K562 (cell line): ENCODE results near the gene ASB7. TPM values are rescaled to one million over a fixed set of nuclear protein-coding genes. Genes with fewer than 3 reads are reported as not detected.

Experiments used
- ARID4B ChIP-seq: sonication (generic); formaldehyde crosslinking; IDR thresholded peaks from 2 replicates; pipeline ENCODE4 v1.8.0; 2022; ENCODE audit warnings: mild to moderate bottlenecking, missing genetic modification reagents
- E4F1 ChIP-seq: fragments of 250-450 bp; sonication (Bioruptor Pico); IDR thresholded peaks from 2 replicates; pipeline ENCODE4 v1.5.0; 2021; ENCODE audit warnings: mild to moderate bottlenecking, borderline replicate concordance
- FOXK2 ChIP-seq, 2 experiments: fragments of 450-650 bp; IDR thresholded peaks in 1 of 2; conservative IDR thresholded peaks in 1 of 2; 2 replicates each; pipeline ENCODE4 v1.6.1; 2016; ENCODE audit warnings: low read depth in 2 of 2, mild to moderate bottlenecking in 1 of 2
- FOXM1 ChIP-seq, 2 experiments: fragments of 450-650 bp in 1 of 2; sonication (generic) in 1 of 2; formaldehyde crosslinking in 1 of 2; IDR thresholded peaks; 2 replicates each; pipeline versions ENCODE4 v1.6.1 to v1.9.0; 2017 to 2022; ENCODE audit warnings: low read depth in 2 of 2, mild to moderate bottlenecking in 2 of 2, missing genetic modification reagents in 1 of 2, moderate library complexity in 1 of 2
- MXI1 ChIP-seq: IDR thresholded peaks from 2 replicates; pipeline ENCODE4 v1.6.1; 2011; ENCODE audit warnings: low read depth, mild to moderate bottlenecking, improper control_type of control experiment, low read length
- PURB ChIP-seq: sonication (generic); formaldehyde crosslinking; IDR thresholded peaks from 2 replicates; pipeline ENCODE4 v1.9.0; 2021; ENCODE audit warnings: low read depth, mild to moderate bottlenecking, missing genetic modification reagents
- RAD51 ChIP-seq: fragments of 450-650 bp; IDR thresholded peaks from 2 replicates; pipeline ENCODE4 v1.7.1; 2016; ENCODE audit warnings: low read depth, mild to moderate bottlenecking, borderline replicate concordance
- USF1 ChIP-seq: sonication (generic); formaldehyde crosslinking; IDR thresholded peaks from 2 replicates; pipeline ENCODE4 v1.9.0; 2022; ENCODE audit warnings: mild to moderate bottlenecking, missing genetic modification reagents
- ZC3H11A ChIP-seq: IDR thresholded peaks from 2 replicates; pipeline ENCODE4 v1.6.1; 2012; ENCODE audit warnings: low read depth, low read length, improper control_type of control experiment
- ZNF224 ChIP-seq: sonication (generic); formaldehyde crosslinking; IDR thresholded peaks from 2 replicates; pipeline ENCODE4 v1.8.0; 2022; ENCODE audit warnings: mild to moderate bottlenecking, missing genetic modification reagents
- ZNF395 ChIP-seq: fragments of 200-800 bp; sonication (Bioruptor generic); IDR thresholded peaks from 2 replicates; pipeline ENCODE4 v1.6.1; 2017; ENCODE audit warnings: missing genetic modification characterization, missing compliant biosample characterization
- ZNF551 ChIP-seq: fragments of 250-450 bp; sonication (Bioruptor Pico); IDR thresholded peaks from 2 replicates; pipeline ENCODE4 v1.5.0; 2021; ENCODE audit warnings: mild to moderate bottlenecking, moderate library complexity
- polyA plus RNA-seq, 8 experiments: library from polyadenylated mRNA; depleted of rRNA in 4 of 8; stranded (reverse) in 5 of 8; unstranded in 3 of 8; fragments of >200 nt; fragmentation: Nextera tagmentation in 2 of 8; fragmentation: Illumina TruSeq in 1 of 8; extraction: Ambion mirVana in 2 of 8; extraction: Trizol in 1 of 8; gene quantifications; 2 replicates each; pipeline versions ENCODE4 v1.2.1 to v1.2.3, GENCODE V29; 2011 to 2014; ENCODE audit warnings: inconsistent platforms in 1 of 8, missing spikeins in 1 of 8
- total RNA-seq, 7 experiments: library from RNA; depleted of rRNA in 6 of 7; stranded (reverse); fragments of >200 nt in 6 of 7; fragmentation: Illumina TruSeq in 2 of 7; extraction: Trizol in 2 of 7; gene quantifications; 2 replicates each; pipeline versions ENCODE4 v1.2.1 to v1.2.3, GENCODE V29; 2011 to 2021; ENCODE audit warnings: low replicate concordance in 1 of 7
- TF ChIP-seq, protein P1 (sequence below): fragments of 250-450 bp; sonication (Bioruptor Pico); IDR thresholded peaks from 2 replicates; pipeline ENCODE4 v1.9.0; 2021; ENCODE audit warnings: mild to moderate bottlenecking, inconsistent platforms

The ASB7 gene
- total and polyA plus RNA-seq, 9 of the 15 experiments (the other 6 are each of a cell fraction or from before 2014, with no cell fraction given), result 1.8 to 10.1 (median 6.8) TPM

GRCh38 chr15:100601163-100601562 is 1.2 kb upstream of the ASB7 start (continued):
- 0 out of 2 replicates have a peak, but pooled peaks have one; percentile 2 for TF ChIP-seq ARID4B (CRISPR knock-in tag)
- no peak for TF ChIP-seq ZC3H11A
- no peak for TF ChIP-seq ZNF395 (CRISPR knock-in tag)
- TF ChIP-seq FOXK2 (conservative IDR thresholded peaks at IDR 0.05 in 1 of 2, IDR thresholded peaks at IDR 0.05 in 1 of 2; ENCODE audit: low read depth in 2 of 2), result 0 out of 4 replicates have a peak, but pooled peaks of 1 of the 2 experiments have one; percentile 4
- no peak for TF ChIP-seq PURB (CRISPR knock-in tag)
- peak; percentile 81 for TF ChIP-seq RAD51
- TF ChIP-seq USF1, result peak; percentile 86
- no peak for TF ChIP-seq ZNF224 (CRISPR knock-in tag)
- TF ChIP-seq MXI1, result peak; percentile 83
- no peak for TF ChIP-seq FOXM1 (IDR thresholded peaks at IDR 0.05; ENCODE audit: low read depth)
- no peak for TF ChIP-seq FOXM1 (CRISPR knock-in tag; IDR thresholded peaks at IDR 0.05; ENCODE audit: low read depth)
- TF ChIP-seq, protein P1, sequence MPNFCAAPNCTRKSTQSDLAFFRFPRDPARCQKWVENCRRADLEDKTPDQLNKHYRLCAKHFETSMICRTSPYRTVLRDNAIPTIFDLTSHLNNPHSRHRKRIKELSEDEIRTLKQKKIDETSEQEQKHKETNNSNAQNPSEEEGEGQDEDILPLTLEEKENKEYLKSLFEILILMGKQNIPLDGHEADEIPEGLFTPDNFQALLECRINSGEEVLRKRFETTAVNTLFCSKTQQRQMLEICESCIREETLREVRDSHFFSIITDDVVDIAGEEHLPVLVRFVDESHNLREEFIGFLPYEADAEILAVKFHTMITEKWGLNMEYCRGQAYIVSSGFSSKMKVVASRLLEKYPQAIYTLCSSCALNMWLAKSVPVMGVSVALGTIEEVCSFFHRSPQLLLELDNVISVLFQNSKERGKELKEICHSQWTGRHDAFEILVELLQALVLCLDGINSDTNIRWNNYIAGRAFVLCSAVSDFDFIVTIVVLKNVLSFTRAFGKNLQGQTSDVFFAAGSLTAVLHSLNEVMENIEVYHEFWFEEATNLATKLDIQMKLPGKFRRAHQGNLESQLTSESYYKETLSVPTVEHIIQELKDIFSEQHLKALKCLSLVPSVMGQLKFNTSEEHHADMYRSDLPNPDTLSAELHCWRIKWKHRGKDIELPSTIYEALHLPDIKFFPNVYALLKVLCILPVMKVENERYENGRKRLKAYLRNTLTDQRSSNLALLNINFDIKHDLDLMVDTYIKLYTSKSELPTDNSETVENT (CRISPR knock-in tag), result no peak
- no peak for TF ChIP-seq E4F1 (CRISPR knock-in tag)
- no peak for TF ChIP-seq ZNF551
